ENCODE results near the gene APH1B. TPM values are rescaled to one million over a fixed set of nuclear protein-coding genes. Genes with fewer than 3 reads are reported as not detected.

APH1B gene
- total RNA-seq, 1 donor, result 22.3 TPM

GRCh38 chr15:63351170-63351569 is 73.8 kb downstream of the APH1B start:
- TF ChIP-seq CTCF (IDR thresholded peaks at IDR 0.05; ENCODE audit: insufficient read depth, low read length), result no peak

GRCh38 chr15:63352808-63353207 is 75.4 kb downstream of the APH1B start:
- DNase-seq (ENCODE audit: low read depth), result no peak
- TF ChIP-seq CTCF (IDR thresholded peaks at IDR 0.05; ENCODE audit: insufficient read depth, low read length), result no peak
- no peak overlapping the region for H3K4me3 ChIP-seq (ENCODE audit: low read depth, low read length)

More at GRCh38 chr15:63351170-63351569, 73.8 kb downstream of the APH1B start:
- DNase-seq (ENCODE audit: low read depth), result no peak
- no peak overlapping the region for H3K4me3 ChIP-seq (ENCODE audit: low read depth, low read length)

GRCh38 chr15:63353261-63353660 is 75.9 kb downstream of the APH1B start:
- TF ChIP-seq CTCF (IDR thresholded peaks at IDR 0.05; ENCODE audit: insufficient read depth, low read length), result no peak
- DNase-seq (ENCODE audit: low read depth), result no peak
- no peak overlapping the region for H3K4me3 ChIP-seq (ENCODE audit: low read depth, low read length)

- no peak overlapping the region for H3K4me3 ChIP-seq (ENCODE audit: low read depth, low read length)
- TF ChIP-seq CTCF (IDR thresholded peaks at IDR 0.05; ENCODE audit: insufficient read depth, low read length), result no peak
- DNase-seq (ENCODE audit: low read depth), result no peak
These were observed 76.5 kb downstream of the APH1B start for GRCh38 chr15:63353887-63354286.

- no peak for TF ChIP-seq CTCF (IDR thresholded peaks at IDR 0.05; ENCODE audit: insufficient read depth, low read length)
- no peak overlapping the region for H3K4me3 ChIP-seq (ENCODE audit: low read depth, low read length)
- DNase-seq (ENCODE audit: low read depth), result no peak
These were observed 77.6 kb downstream of the APH1B start for GRCh38 chr15:63354821-63355650.

GRCh38 chr15:63357061-63357460 is 79.7 kb downstream of the APH1B start:
- H3K4me3 ChIP-seq (ENCODE audit: low read depth, low read length), result no peak overlapping the region
- no peak for TF ChIP-seq CTCF (IDR thresholded peaks at IDR 0.05; ENCODE audit: insufficient read depth, low read length)
- DNase-seq (ENCODE audit: low read depth), result peak; percentile 53

Measured in fibroblast of the aortic adventitia (primary cell).